ENCODE measurements around the gene MAP3K20.
"Not testable (repeated sequence)": the region's sequence is repeated elsewhere in the genome, so short reads cannot be mapped to it uniquely, and the experiment has no call there.

Gene MAP3K20

DNA sequence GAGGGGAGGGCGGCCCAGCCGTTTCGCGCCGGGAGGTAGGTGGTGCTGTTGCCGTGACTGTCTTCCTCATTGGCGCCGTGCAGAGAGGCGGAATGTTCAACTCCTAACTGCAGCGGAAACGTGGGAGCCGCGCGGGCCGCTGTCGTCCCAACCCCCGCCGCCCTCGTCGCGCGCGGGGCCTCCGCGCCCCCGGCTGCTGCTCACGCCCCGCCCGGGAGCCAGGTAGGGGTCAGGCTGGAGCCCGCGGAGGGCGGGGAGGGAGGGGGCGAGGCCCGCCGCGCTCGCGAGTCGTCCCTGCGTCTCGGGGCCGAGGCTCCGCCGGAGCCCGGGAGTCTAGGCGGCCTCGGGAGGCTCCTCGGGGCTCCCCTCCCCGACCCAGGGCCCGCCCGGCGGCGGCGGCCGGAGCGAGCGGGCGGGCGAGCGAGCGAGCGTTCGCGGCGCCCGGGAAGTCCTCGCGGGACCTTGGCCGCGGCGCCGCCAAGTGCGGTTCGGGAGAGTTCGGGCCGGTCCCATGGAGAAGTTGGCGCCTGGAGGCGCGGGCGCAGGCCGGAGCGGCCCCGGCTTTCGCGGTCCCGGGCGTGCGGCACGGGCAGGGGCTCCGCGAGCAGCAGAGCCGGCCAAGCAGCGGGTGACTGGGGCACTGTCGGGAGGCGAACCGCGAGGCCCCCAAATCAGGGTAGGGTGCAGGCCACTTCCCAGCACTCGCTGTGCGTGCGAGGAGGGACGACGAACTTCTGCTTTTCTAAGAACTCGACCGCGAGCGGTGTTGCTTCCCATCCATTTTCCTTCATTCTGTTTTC lies at the start of gene MAP3K20:
Gene MAP3K20, plus strand, starts transcription at position 66 of the 800 bp plus-strand sequence. CDS start 15,186 bp downstream, outside the sequence.
- peak; percentile 58 for DNase-seq

DNA sequence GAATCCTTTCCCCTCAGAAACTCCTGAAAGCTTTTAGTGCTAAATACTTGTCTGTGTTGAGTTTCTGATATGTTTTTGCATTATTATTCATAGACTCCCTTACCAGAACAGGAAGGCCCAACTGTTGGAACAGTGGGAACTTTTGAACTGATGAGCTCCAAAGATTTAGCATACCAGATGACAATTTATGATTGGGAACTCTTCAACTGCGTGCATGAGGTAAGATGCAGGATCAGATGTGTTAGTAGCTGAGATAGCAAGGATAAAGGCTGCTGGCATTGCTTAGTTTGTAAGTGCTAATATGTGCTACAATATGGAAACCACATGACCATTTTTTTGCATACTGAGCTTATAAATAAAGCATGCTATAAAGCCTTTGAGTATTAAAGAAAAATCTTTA lies 49.2 kb upstream of the MAP3K20 start:
- no peak for DNase-seq

DNA sequence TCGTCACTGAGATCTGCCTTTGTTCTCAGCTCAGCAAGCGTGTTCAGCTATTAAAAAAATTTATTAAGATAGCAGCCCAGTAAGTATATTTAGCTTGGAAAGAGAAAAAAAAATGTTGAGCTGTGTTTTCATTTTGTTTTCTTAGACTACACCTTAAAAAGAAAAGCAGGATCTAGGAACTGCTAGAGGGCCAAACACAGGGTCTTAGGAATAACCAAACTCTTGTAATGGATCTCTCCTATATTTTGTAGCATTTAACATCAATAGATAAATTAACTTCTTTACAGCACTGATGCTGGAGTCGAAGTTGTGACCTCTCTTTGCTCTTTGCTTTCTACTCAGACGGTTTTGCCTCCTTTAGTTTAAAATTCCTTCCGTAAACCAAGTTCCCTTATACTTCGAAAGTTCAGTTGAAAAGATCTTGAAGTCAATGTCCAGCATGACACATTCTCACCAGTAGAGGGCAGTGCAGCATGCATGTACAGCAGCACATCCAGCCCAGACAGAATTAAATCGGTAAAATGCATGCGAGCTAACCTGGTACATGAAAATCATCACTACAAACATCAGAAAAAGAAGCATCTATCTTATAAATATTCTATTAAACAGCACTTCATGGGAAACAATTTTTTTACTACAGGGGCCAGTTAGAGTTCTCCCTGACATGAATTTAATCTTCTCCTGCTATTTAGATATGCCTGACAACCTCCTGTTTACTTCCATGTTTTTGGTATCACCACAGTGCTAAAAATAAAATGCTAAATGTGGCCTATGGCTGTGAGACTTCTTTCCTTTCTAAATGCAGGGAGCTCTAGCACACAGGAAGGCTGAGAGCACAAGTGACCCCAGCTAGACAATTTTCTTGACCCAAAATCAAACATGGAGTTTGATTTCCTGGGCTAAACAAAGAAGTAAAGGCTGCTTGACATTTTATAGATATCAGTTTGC lies 48.2 kb upstream of the MAP3K20 start:
- DNase-seq: peak; percentile 81

DNA sequence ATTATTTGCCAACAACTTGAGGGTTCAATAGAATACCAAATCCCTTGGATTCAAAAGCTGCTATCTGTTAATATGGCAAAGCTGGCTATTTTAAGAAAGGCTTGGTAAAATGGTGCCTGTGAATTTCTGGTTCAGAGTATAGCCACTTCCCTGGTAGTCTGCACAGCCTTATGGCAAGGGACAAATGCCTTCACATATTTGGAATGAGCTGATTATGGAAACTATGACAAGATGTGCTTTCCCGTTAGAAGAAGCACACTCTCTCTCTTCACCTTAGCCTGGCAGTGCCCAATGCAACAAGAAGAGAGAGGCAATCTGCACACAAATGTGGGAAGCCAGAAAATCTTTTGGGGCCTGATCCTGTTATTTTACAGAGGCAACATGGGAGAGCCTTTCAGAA lies 47.5 kb upstream of the MAP3K20 start:
- peak; percentile 34 for DNase-seq

DNA sequence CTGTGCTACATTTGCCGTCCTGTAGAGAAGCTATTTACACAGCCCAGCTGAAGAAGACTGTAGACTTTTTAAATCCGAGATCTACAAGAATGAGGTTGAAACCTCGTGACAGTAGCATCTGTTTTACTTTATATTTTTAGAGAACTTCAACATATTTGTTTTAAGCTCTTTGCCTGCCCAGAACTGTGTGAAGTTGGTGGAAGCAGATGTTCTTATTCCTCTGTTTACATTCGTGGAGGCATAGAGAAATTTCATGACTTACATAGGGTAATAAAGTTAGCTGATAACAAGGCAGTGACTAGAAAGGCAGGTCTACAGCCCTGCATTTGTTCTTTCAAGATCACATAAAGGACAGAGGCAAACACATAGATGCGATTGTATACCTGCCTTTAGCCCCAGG lies 47.0 kb upstream of the MAP3K20 start:
- peak; percentile 34 for DNase-seq

DNA sequence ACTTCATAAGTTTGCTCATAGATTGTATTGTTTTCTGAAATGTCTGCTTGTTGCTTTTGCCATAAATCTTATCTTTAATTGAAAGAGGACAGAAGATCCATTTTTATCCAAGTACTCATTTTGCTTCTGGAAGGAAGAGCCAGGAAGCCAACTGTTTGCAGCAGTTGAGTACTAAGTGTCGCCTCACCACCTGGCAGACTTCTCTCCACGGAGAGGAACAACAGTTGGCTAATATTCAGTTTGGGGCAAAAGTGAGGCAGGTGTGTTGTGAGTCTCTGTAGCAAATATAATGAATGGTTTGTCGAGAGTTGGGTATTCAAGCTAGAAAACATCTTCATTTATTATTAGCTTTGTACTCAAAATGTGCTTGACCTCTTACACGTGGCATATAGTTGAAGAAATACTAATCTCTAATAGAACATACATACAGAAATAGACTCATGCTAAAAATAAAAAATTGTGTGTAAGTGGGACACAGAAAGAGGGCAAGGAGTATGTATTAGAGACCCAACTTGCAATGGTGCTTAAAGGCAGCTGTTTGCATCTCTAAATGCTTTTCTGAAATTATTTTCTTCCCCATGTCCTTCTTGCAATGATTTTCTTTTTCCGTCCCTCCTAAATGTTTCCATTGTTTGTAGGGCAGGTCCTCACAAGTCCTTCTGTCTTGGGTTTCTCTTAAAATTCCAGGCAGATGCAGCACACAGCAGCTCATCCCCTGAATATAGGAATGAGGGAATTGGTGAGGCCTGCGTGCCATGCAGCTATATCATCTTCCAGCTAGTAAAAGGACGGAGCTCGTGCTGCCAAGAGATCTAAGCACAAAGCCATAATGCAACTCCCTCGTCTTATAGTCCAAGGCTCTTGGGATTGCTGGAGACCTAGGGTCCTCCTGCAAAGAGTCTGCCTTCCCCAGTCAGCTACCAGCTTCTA lies 44.8 kb upstream of the MAP3K20 start:
- DNase-seq: no peak

DNA sequence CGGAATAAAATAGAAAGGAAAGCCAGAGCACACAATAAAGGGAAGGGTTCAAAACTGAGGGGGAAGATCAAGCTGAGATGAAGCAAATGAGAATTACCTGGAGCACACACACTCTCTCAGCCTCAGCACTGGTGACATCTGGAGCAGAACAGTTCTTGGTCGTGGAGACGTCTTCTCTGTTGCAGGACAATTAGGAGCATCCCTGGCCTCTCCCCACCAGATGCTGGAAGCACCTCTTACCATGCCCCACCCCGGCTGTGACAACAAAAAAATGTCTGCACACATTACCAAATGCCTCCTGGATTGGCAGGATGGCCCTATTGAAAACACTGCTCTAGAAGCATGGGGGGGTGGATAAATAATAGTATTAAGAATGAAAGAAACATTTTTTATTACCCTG lies 43.6 kb upstream of the MAP3K20 start:
- DNase-seq: no peak

DNA sequence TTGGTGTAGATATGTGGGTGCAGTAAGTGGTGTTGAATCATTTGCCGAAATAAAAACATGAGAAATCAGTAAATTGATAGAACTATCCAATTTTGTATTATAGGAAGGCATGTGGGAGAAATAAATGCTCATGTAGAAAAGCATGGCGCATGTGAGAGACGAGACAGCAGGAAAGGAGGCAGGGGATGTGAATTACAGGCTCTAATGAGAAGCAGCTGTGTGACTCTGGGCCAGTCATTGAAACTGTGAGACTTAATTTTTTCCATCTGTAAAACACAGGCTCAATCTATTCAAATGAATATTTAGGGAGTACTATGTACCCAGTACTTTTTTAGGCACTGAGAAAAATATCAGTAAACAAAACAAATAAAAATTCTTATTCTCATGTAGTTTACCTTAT lies 42.6 kb upstream of the MAP3K20 start:
- DNase-seq: no peak

DNA sequence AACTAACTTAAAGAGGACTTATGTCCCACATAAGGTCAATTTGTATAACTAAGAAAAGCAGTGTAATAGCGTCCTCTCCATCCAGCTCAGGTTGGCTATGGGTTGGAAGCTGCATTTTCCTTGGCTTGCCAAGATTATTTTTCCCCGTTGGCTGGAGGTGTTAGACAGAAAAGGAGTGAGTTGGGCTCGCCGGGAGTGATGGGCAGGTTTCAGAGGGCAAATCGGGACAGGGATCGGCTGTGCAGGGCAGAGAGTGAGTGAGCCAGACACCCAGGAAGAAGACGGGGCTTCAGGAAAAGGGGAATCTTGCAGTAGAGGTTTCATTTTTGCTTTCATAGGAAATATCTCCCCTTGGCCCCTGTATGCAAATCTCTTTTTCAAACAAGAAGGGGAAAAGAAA lies 41.5 kb upstream of the MAP3K20 start:
- DNase-seq: no peak

DNA sequence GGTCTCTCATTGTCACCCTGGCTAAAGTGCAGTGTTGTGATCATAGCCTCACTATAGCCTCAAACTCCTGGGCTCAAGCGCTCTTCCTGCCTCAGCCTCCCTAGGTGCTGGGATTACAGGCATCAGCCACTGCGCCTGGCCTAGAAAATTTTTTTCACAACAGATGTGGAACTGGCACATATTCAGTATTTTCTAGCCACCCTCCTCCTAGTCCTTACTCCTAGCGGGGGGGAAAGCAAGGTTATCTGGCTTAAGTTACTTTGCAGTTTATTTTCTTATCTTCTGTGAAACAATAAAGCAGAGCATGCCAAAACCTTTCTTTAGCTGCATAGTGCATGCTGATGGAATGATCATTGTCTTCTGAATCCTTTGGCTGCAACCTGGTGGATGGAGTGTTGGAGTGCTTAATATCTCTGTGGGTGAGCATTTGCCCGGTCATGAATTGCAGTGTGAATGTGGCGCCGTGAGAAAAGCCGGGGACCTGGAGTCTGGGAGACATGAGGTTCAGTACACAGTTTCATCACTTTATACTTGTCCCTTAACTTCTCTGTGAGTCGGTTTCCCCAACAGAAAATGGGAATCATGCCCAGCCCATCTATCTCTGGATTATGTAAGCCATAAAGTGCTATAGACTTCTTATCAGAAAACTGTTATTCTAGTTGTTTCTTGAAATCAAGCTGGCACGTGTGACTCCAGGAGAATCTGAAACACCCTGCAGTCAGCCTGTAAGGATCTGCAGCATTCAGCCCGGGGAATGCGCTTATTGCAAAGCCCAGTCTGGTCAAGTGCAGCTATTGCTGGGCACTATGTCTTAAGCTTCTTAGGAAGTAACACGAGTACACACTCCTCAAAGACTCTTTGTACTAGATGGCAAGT lies 38.2 kb upstream of the MAP3K20 start:
- no peak for DNase-seq

DNA sequence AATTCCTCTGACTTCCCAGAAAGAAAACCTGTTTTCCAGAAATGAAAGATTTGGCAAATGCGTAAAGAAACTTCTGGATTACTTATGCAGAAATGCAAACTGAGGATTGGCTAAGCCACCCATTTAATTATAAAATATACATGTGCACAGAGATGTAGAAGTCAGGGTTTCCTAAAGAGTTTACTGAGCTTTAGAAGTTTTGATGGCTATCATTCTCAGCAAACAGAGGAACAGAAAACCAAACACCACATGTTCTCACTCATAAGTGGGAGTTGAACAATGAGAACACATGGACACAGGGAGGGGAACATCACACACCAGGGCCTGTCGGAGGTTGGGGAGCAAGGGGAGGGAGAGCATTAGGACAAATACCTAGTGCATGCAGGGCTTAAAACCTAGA lies 37.4 kb upstream of the MAP3K20 start:
- DNase-seq: not testable (repeated sequence)

DNA sequence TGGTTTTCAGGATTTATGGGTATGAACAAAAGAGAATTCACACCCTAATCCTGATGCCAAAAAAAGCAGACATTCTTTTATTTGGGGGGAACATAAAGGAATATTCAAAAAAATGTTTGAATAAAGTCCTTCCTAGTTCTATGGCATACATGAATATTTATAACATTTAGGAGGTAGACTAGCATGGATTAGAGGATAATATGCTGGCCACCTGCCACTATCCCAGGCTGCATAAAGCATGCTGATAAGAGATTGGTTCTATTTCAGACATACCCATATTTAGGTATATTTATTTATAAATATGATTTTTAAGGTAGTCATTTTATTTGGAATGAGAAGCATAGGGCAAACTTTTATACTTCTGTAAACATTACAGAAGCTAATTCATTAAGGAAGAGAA lies 34.9 kb upstream of the MAP3K20 start:
- DNase-seq: no peak

DNA sequence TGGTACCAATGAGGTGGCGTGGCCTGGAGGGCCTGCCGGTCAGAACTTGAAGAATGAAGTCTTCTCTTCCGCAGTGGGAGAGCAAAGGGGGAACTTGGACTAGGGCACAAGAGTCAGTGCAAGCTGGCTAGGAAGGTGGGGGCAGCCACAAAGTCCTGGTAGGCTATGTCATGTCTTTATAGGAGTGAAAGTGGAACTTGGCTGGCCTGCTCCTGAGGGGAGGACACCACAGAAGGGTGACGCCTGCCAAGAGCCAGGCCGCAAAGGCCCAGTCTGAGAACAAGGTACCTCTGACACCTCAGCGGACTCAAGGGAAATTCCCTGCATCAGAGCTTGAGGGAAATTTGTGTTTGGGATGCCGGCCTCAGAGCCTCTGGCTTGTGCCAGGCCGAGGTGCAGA lies 32.2 kb upstream of the MAP3K20 start:
- no peak for DNase-seq

DNA sequence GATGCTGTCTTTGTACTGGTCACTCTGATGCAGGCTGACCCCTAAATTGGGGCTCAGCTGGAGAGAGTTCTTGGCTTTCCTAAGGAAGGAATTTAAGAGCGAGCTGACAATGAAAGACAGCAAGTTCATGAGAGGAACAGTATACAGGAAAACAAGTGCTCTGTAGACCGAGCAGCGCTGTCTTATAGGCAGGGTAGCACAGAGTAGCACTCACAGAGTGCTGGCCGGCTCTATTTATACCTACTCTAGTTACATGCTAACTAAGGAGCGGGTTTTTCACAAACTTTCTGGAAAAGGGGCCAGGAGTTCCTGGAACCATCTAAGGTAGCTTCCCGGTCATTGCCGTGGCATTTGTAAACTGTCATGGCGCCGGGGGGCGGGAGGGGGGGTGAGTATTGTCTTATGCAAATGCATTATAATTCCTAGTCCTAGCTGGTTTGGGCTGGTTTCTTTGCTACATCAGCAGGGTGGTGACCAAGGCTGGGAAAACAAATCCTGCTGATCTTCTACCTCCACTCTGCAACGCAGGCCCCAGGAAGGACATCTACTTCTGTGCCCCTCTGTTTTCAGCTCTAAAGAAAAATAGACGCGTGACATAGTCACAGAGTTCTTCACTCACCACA lies 31.6 kb upstream of the MAP3K20 start:
- DNase-seq: no peak

DNA sequence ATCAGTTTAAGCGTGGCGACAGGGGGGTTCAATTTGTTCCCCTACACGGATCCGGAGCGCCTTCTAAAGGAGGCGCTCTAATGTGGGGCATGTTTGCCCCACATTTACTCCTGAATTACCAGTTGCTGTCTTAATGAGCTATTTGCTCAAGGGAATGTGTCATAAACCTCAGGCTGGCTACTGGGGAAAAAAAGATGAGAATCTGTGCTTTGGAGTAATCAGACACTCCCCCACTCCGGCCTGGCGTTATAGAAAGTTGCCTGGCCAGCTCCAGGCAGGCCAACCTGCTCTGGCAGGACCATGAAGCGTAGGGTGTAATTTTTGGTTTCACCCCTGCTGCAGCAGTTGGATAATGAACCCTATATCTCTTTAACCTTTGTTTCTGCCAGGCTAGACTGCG lies 31.0 kb upstream of the MAP3K20 start:
- no peak for DNase-seq

DNA sequence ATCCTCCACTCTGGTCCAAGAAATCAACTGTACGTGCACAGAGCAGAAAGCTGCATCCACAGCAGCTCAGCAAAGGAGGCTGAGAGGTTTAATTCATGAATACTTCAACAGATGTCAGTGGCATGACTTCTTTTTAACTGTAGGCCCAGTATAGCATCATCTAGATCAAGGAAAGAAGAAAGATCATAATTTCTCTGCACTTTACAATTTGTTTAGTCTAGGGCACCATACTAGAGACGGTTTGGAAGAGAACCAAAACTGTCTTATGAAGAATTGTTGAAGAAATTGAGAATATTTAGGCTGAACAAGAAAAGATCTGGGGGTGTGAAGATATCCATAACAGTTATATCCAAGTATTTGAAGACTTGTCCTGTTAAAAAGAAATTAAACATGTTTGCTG lies 30.5 kb upstream of the MAP3K20 start:
- DNase-seq: no peak

DNA sequence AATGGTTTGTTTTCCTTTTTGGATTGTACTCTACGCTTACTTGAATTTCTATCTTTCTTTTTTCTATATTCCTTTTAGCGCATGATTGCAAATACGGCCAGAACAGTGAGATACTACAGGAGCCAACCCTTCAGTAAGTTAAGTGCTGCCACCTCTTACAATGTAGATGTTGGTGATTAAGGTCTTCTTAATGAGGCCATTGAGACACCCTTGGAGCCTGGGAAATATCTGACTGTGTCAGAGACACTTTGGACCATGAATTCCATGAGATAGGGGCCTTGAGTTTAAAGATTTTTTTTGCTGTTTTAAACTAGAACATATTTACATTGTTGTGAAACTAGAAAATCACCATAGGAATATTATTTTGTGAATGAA lies 27.1 kb upstream of the MAP3K20 start:
- DNase-seq: no peak

DNA sequence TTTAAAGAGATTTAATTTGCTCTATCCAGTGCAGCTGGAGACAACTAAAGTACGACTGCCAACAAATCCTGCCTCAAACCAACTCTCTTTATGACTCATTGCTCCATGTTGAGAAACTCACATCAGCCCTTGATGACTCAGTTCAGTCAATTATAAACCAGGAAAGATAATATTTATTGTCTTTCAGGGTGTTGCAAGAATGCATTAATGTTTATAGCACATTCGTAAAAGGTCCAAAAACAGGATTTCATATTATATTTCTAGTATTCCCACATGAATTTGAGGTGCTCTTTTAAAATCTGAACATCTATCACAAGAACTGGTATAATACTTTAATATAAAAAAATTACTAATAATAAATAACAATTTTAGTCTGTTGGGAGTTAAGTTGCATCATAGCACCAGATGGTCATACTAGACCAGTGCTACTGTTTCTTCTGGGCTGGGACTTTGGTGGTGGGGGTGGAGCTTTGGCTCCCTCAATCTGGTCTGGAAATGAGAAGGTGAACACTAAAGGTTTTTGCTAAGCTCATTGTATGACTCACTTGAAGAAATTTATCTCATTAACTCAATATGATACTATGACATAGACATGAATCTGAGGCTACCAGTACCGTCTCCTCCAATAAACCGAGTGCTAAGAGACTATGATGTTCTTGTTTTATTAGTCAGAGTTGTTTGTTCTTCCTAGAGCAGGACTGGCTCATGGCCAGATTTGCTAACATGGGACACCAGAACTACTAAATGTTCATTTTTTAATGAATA lies 26.6 kb upstream of the MAP3K20 start:
- peak; percentile 91 for DNase-seq

DNA sequence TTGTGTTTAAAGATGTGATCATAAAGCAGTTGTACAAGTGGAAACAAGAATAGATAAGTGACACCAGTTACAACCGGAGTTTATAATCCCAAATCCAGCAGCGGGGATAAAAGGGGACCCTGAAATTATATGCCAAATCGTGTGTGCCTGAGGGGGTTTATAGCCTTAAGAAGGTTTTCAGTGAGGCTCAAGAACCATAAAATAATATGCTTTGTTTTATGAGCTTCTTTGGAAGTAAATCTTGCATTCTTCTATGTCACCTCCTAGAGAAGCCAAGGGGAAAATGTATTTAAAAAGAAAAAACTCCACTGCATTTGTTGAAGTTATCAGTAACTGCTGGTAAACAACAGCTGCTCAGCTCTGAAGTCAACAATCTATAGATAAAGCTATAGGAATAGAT lies 25.8 kb upstream of the MAP3K20 start:
- DNase-seq: no peak

DNA sequence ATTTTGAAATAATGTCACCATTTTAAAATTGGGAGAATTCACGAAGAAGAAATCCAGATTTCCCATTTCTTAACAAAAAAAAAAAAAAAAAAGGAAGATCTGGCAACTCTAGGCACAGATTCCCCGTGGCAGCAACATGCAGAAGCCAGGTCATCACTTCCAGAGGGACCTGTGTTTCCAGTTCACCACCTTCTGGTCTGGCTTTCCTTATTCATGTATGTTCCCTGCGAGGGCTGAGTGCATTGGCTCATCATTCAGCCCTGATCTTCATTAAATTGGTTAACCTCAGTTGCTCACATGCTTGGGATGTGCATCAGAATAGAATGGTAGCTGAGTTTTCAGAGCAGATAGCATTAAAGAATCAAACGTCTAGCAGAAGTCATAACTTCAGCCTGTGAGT lies 25.0 kb upstream of the MAP3K20 start:
- no peak for DNase-seq
